K562 (cell line): ENCODE data around the gene ATRX. TPM values are rescaled to one million over a fixed set of nuclear protein-coding genes. Genes with fewer than 3 reads are reported as not detected.

ENCODE experiments used
- ATAC-seq: fragments of 200-7000 bp; cut with Tn5 transposase; 3 replicates; pipeline ENCODE4 v1.9.1; 2020; ENCODE audit warnings: moderate library complexity
- BruUV-seq: library from RNA; stranded (reverse); fragments of 400-500 nt; replicated peaks from 2 replicates; lab custom pipeline; 2021; lab: Mats Ljungman, UMichigan
- CTCF ChIA-PET: fragments of 300-600 bp; formaldehyde crosslinking; extraction: SDS; loops from one replicate; lab custom pipeline; 2021; ENCODE audit warnings: low intra/inter-chr PET ratio; lab: Yijun Ruan, JAX
- POLR2A ChIA-PET: fragments of 300-600, 350-650 bp; sonication (Branson Sonifier 250); formaldehyde crosslinking; extraction: SDS; loops from one replicate; lab custom pipeline; 2021; ENCODE audit warnings: antibody characterized with exemption, inconsistent platforms; lab: Yijun Ruan, JAX
- DNase-seq, 4 experiments: peaks; one replicate each; pipeline versions ENCODE4 v3.0.0 to v3.0.0-alpha.2; 2011 to 2018; ENCODE audit warnings: low spot score in 3 of 4, mixed read lengths in 3 of 4; ENCODE audit errors: extremely low read depth in 1 of 4
- FAIRE-seq: peaks from 2 replicates; lab custom pipeline; 2011; peaks lifted over from hg19 to GRCh38; lab: Jason Lieb, UNC
- H2AFZ ChIP-seq: 2 replicates; pipeline ENCODE4 v1.6.0; 2011; ENCODE audit warnings: low read depth, low read length, control low read depth, inconsistent platforms
- H3K27ac ChIP-seq: fragments of 200-600 bp; 3 replicates; pipeline ENCODE4 v1.8.0; 2011; ENCODE audit warnings: low read depth, mild to moderate bottlenecking, control low read depth, inconsistent platforms, low read length, moderate library complexity, mixed read lengths; ENCODE audit errors: extremely low read depth
- H3K27me3 ChIP-seq, 2 experiments: fragments of 300-600 bp in 1 of 2; 2 replicates in 1 of 2; 3 replicates in 1 of 2; pipeline versions ENCODE4 v1.6.0 to v1.8.0; 2011; ENCODE audit warnings: inconsistent platforms in 2 of 2, low read length in 2 of 2, mild to moderate bottlenecking in 1 of 2, mixed read lengths in 1 of 2, moderate library complexity in 1 of 2; ENCODE audit not compliant: control insufficient read depth in 2 of 2, insufficient read depth in 2 of 2
- H3K36me3 ChIP-seq: fragments of 300-600 bp; 3 replicates; pipeline ENCODE4 v1.8.0; 2011; ENCODE audit warnings: mild to moderate bottlenecking, low read length, inconsistent platforms; ENCODE audit not compliant: control insufficient read depth, insufficient read depth
- H3K4me1 ChIP-seq, 2 experiments: fragments of 200-600 bp in 1 of 2; replicated peaks in 1 of 2; 2 replicates in 1 of 2; 3 replicates in 1 of 2; pipeline versions ENCODE4 v1.5.1 to v1.8.0; 2011; ENCODE audit warnings: inconsistent platforms in 2 of 2, low read length in 2 of 2, mild to moderate bottlenecking in 1 of 2, mixed read lengths in 1 of 2, moderate library complexity in 1 of 2; ENCODE audit not compliant: control insufficient read depth in 2 of 2, insufficient read depth in 2 of 2
- H3K4me2 ChIP-seq: 2 replicates; pipeline ENCODE4 v1.6.1; 2011; ENCODE audit warnings: low read length, control low read depth, inconsistent platforms, mixed read lengths; ENCODE audit not compliant: insufficient read depth
- H3K4me3 ChIP-seq: fragments of 200-600 bp; sonication (generic), shearing (Covaris generic); 2 replicates; pipeline ENCODE4 v1.5.1; 2016; ENCODE audit warnings: control low read depth, inconsistent platforms
- H3K79me2 ChIP-seq: fragments of 200-600 bp; 3 replicates; pipeline ENCODE4 v1.8.0; 2011; ENCODE audit warnings: low read length, inconsistent platforms; ENCODE audit not compliant: control insufficient read depth, insufficient read depth
- H3K9ac ChIP-seq, 2 experiments: 2 replicates each; pipeline versions ENCODE4 v1.6.0 to v1.6.1; 2011; ENCODE audit warnings: low read depth in 2 of 2, low read length in 2 of 2, control low read depth in 1 of 2, inconsistent platforms in 1 of 2, mild to moderate bottlenecking in 1 of 2, mixed read lengths in 1 of 2; ENCODE audit not compliant: insufficient read depth in 1 of 2
- H3K9me1 ChIP-seq: one replicate; pipeline ENCODE4 v1.6.0; 2011; ENCODE audit warnings: inconsistent platforms, mild to moderate bottlenecking, low read length, moderate library complexity; ENCODE audit not compliant: control insufficient read depth, insufficient read depth
- H3K9me3 ChIP-seq: replicated peaks from 2 replicates; pipeline ENCODE4 v1.5.1; 2011; ENCODE audit warnings: low read depth, low read length, inconsistent platforms; ENCODE audit not compliant: control insufficient read depth, insufficient read depth
- H4K20me1 ChIP-seq: replicated peaks from 2 replicates; pipeline ENCODE4 v1.6.1; 2011; ENCODE audit warnings: low read length, inconsistent platforms, mixed read lengths; ENCODE audit not compliant: control insufficient read depth, insufficient read depth
- PCBP2 ChIP-seq: fragments of 200-400 bp; formaldehyde crosslinking; IDR thresholded peaks from 2 replicates; pipeline ENCODE4 v1.6.1; 2018; ENCODE audit warnings: low read length, low read depth, mild to moderate bottlenecking, moderate library complexity; ENCODE audit not compliant: poor library complexity, severe bottlenecking
- WGBS: fragments of 100-300 bp; shearing (Covaris generic); methylation state at CpG from one replicate; pipeline ENCODE4 v1.1.6; 2016; ENCODE audit warnings: low coverage, mixed read lengths; ENCODE audit not compliant: insufficient coverage; ENCODE audit errors: missing lambda C conversion rate; 5-methylcytosine and 5-hydroxymethylcytosine counted together
- in situ Hi-C: fragments of 300-500 bp; cut with MboI; formaldehyde crosslinking; loops from 4 replicates; pipeline ENCODE4 v1.15.0; 2018; ENCODE audit warnings: inconsistent platforms, mixed read lengths
- intact Hi-C: fragments of 100-400 bp; cut with micrococcal nuclease; formaldehyde crosslinking; loops from 2 replicates; pipeline ENCODE4 v1.14.2; 2022
- polyA plus RNA-seq, 8 experiments: library from polyadenylated mRNA; depleted of rRNA in 4 of 8; stranded (reverse) in 5 of 8; unstranded in 3 of 8; fragments of >200 nt; fragmentation: Nextera tagmentation in 2 of 8; fragmentation: Illumina TruSeq in 1 of 8; extraction: Ambion mirVana in 2 of 8; extraction: Trizol in 1 of 8; gene quantifications; 2 replicates each; pipeline versions ENCODE4 v1.2.1 to v1.2.3, GENCODE V29; 2011 to 2014; ENCODE audit warnings: inconsistent platforms in 1 of 8, missing spikeins in 1 of 8
- small RNA-seq: library from RNA; depleted of rRNA; stranded (forward); fragments of <200 nt; gene quantifications from one replicate; pipeline ENCODE3, GENCODE V24; 2014
- total RNA-seq, 7 experiments: library from RNA; depleted of rRNA in 6 of 7; stranded (reverse); fragments of >200 nt in 6 of 7; fragmentation: Illumina TruSeq in 2 of 7; extraction: Trizol in 2 of 7; gene quantifications; 2 replicates each; pipeline versions ENCODE4 v1.2.1 to v1.2.3, GENCODE V29; 2011 to 2021; ENCODE audit warnings: low replicate concordance in 1 of 7

Gene ATRX
- total and polyA plus RNA-seq, 9 of the 15 experiments (the other 6 are each of a cell fraction or from before 2014, with no cell fraction given), result 7.7 to 23.1 (median 20.2) TPM

GRCh38 chrX:77455437-77455836 is 330.6 kb downstream of the ATRX start:
- in situ Hi-C loops, result no loop called here

More at GRCh38 chrX:77455437-77455836, 330.6 kb downstream of the ATRX start:
- H3K27ac ChIP-seq, result no peak overlapping the region
- FAIRE-seq, result no peak
- no peaks in the 10 kb centered on the region for H3K9me3 ChIP-seq
- no peaks in the 10 kb centered on the region for H3K4me1 ChIP-seq
- no peaks in the 10 kb centered on the region for H3K9me1 ChIP-seq
- TF ChIP-seq PCBP2, result no peak
- TF ChIP-seq, all 486 proteins: peak for 0
- Histone ChIP-seq H3K4me2 (no peak overlapping the region), H3K79me2 (no peaks in the 10 kb centered on the region), H2AFZ (no peak overlapping the region), H3K9ac (no peak overlapping the region), H3K36me3 (no peaks in the 10 kb centered on the region), H3K4me3 (no peak overlapping the region), H4K20me1 (no peaks in the 10 kb centered on the region), H3K27me3 (no peaks in the 10 kb centered on the region)
- WGBS, result 16% methylated on average over 2 of the region's 2 CpGs
- intact Hi-C loops, result no loop called here
- POLR2A ChIA-PET, result no interaction called here
- DNase-seq (no peak), ATAC-seq (no peak)
- BruUV-seq, result no TSS peak
- CTCF ChIA-PET, result no interaction called here

Small RNA genes within 50 kb of the gene (small RNA-seq; reads per million reads assigned to genes)
- not detected for gene FABP5P15

Other genes with a start within 250 kb of the ATRX start
- gene MAGT1, start 109.2 kb upstream of the ATRX start, total RNA-seq (2014; rRNA removed), result 26.8 and 46.2 TPM in 2 replicates
- 35.4 and 37.8 TPM in 2 replicates for gene MAGT1, start 109.2 kb upstream of the ATRX start, total RNA-seq (2014; rRNA removed; fragmentation: Illumina TruSeq; extraction: Trizol)
- gene MAGT1, start 109.2 kb upstream of the ATRX start, total RNA-seq (2015; rRNA removed; fragmentation: Illumina TruSeq; extraction: Trizol), result 28.7 and 29.4 TPM in 2 replicates
- 21.8 and 21.9 TPM in 2 replicates for gene MAGT1, start 109.2 kb upstream of the ATRX start, total RNA-seq (2021)
- 26.1 and 34.9 TPM in 2 replicates for gene MAGT1, start 109.2 kb upstream of the ATRX start, polyA plus RNA-seq (2011; rRNA removed)
- 25.0 and 28.8 TPM in 2 replicates for gene MAGT1, start 109.2 kb upstream of the ATRX start, polyA plus RNA-seq (2014; fragmentation: Illumina TruSeq; extraction: Trizol)
- gene MAGT1, start 109.2 kb upstream of the ATRX start, polyA plus RNA-seq (2014; fragmentation: Nextera tagmentation; extraction: Ambion mirVana), result 10 to 100 TPM; 19.0 to 23.1 TPM
- gene MAGT1, start 109.2 kb upstream of the ATRX start, polyA plus RNA-seq (2014; rRNA removed), result 15.5 and 16.5 TPM in 2 replicates
- 577 and 694 TPM in 2 replicates for gene COX7B, start 113.3 kb upstream of the ATRX start, total RNA-seq (2014; rRNA removed)
- 1,307 and 1,325 TPM in 2 replicates for gene COX7B, start 113.3 kb upstream of the ATRX start, total RNA-seq (2014; rRNA removed; fragmentation: Illumina TruSeq; extraction: Trizol)
- 976 and 1,056 TPM in 2 replicates for gene COX7B, start 113.3 kb upstream of the ATRX start, total RNA-seq (2015; rRNA removed; fragmentation: Illumina TruSeq; extraction: Trizol)
- 549 and 655 TPM in 2 replicates for gene COX7B, start 113.3 kb upstream of the ATRX start, total RNA-seq (2021)
- gene COX7B, start 113.3 kb upstream of the ATRX start, polyA plus RNA-seq (2011; rRNA removed), result 2,285 and 2,612 TPM in 2 replicates
- gene COX7B, start 113.3 kb upstream of the ATRX start, polyA plus RNA-seq (2014; fragmentation: Illumina TruSeq; extraction: Trizol), result 1,072 and 1,120 TPM in 2 replicates
- gene COX7B, start 113.3 kb upstream of the ATRX start, polyA plus RNA-seq (2014; fragmentation: Nextera tagmentation; extraction: Ambion mirVana), result 1,000 to 10,000 TPM; 2,613 to 2,891 TPM
- gene COX7B, start 113.3 kb upstream of the ATRX start, polyA plus RNA-seq (2014; rRNA removed), result 1,602 and 1,756 TPM in 2 replicates
- gene ATP7A, start 124.5 kb upstream of the ATRX start, total RNA-seq (2014; rRNA removed), result 9.5 and 10.0 TPM in 2 replicates
- 19.8 and 21.6 TPM in 2 replicates for gene ATP7A, start 124.5 kb upstream of the ATRX start, total RNA-seq (2014; rRNA removed; fragmentation: Illumina TruSeq; extraction: Trizol)
- gene ATP7A, start 124.5 kb upstream of the ATRX start, total RNA-seq (2015; rRNA removed; fragmentation: Illumina TruSeq; extraction: Trizol), result 12.3 TPM in 2 replicates
- gene ATP7A, start 124.5 kb upstream of the ATRX start, total RNA-seq (2021), result 13.4 and 14.8 TPM in 2 replicates
- 17.4 and 22.7 TPM in 2 replicates for gene ATP7A, start 124.5 kb upstream of the ATRX start, polyA plus RNA-seq (2011; rRNA removed)
- gene ATP7A, start 124.5 kb upstream of the ATRX start, polyA plus RNA-seq (2014; fragmentation: Illumina TruSeq; extraction: Trizol), result 9.5 and 11.6 TPM in 2 replicates
- gene ATP7A, start 124.5 kb upstream of the ATRX start, polyA plus RNA-seq (2014; fragmentation: Nextera tagmentation; extraction: Ambion mirVana), result 1 to 10 TPM; 7.8 to 9.2 TPM
- gene ATP7A, start 124.5 kb upstream of the ATRX start, polyA plus RNA-seq (2014; rRNA removed), result 7.3 and 8.2 TPM in 2 replicates
- gene PGAM4, start 183.4 kb upstream of the ATRX start, total RNA-seq (2014; rRNA removed), result not detected in 2 replicates
- gene PGAM4, start 183.4 kb upstream of the ATRX start, total RNA-seq (2014; rRNA removed; fragmentation: Illumina TruSeq; extraction: Trizol), result 0.32 and 0.55 TPM in 2 replicates
- gene PGAM4, start 183.4 kb upstream of the ATRX start, total RNA-seq (2015; rRNA removed; fragmentation: Illumina TruSeq; extraction: Trizol), result not detected in 2 replicates
- gene PGAM4, start 183.4 kb upstream of the ATRX start, total RNA-seq (2021), result not detected in 2 replicates
- gene PGAM4, start 183.4 kb upstream of the ATRX start, polyA plus RNA-seq (2011; rRNA removed), result 0.72 and 0.75 TPM in 2 replicates
- gene PGAM4, start 183.4 kb upstream of the ATRX start, polyA plus RNA-seq (2014; fragmentation: Illumina TruSeq; extraction: Trizol), result not detected in 2 replicates
- gene PGAM4, start 183.4 kb upstream of the ATRX start, polyA plus RNA-seq (2014; fragmentation: Nextera tagmentation; extraction: Ambion mirVana), result not detected
- not detected in 2 replicates for gene PGAM4, start 183.4 kb upstream of the ATRX start, polyA plus RNA-seq (2014; rRNA removed)